WTC11 (cell line): ENCODE results near the gene SRGAP2B.
"Not testable (repeated sequence)": the region's sequence is repeated elsewhere in the genome, so short reads cannot be mapped to it uniquely, and the experiment has no call there.

Source experiments
- CREM ChIP-seq: sonication (generic); formaldehyde crosslinking; IDR thresholded peaks from 2 replicates; pipeline ENCODE4 v1.8.1; 2022; ENCODE audit warnings: mild to moderate bottlenecking, missing genetic modification reagents, moderate library complexity
- CTCF ChIP-seq: fragments of 200-600 bp; IDR thresholded peaks from 2 replicates; pipeline ENCODE4 v1.8.0; 2022; ENCODE audit warnings: antibody characterized with exemption
- E2F5 ChIP-seq: sonication (generic); formaldehyde crosslinking; IDR thresholded peaks from 2 replicates; pipeline ENCODE4 v1.8.1; 2022; ENCODE audit warnings: mild to moderate bottlenecking, moderate library complexity, missing genetic modification reagents
- ELF4 ChIP-seq: sonication (generic); formaldehyde crosslinking; IDR thresholded peaks from 2 replicates; pipeline ENCODE4 v1.8.1; 2022; ENCODE audit warnings: low read depth, mild to moderate bottlenecking, moderate library complexity, missing genetic modification reagents
- ESRRA ChIP-seq: sonication (generic); formaldehyde crosslinking; IDR thresholded peaks from 2 replicates; pipeline ENCODE4 v1.8.1; 2022; ENCODE audit warnings: mild to moderate bottlenecking, missing genetic modification reagents, borderline replicate concordance
- NR1H2 ChIP-seq: sonication (generic); formaldehyde crosslinking; IDR thresholded peaks from 2 replicates; pipeline ENCODE4 v1.9.0; 2021; ENCODE audit warnings: mild to moderate bottlenecking, moderate library complexity, missing genetic modification reagents
- SP1 ChIP-seq: sonication (generic); formaldehyde crosslinking; conservative IDR thresholded peaks from 2 replicates; pipeline ENCODE4 v1.8.1; 2022; ENCODE audit warnings: missing genetic modification reagents
- ZNF138 ChIP-seq: sonication (generic); formaldehyde crosslinking; conservative IDR thresholded peaks from 2 replicates; pipeline ENCODE4 v1.8.1; 2022; ENCODE audit warnings: mild to moderate bottlenecking, moderate library complexity, missing genetic modification reagents
- ZNF512 ChIP-seq: sonication (generic); formaldehyde crosslinking; IDR thresholded peaks from 2 replicates; pipeline ENCODE4 v1.8.1; 2022; ENCODE audit warnings: missing genetic modification reagents, borderline replicate concordance

- TF ChIP-seq CTCF; ZNF512 (CRISPR knock-in tag); CREM; ELF4 (CRISPR knock-in tag); SP1 (CRISPR knock-in tag); E2F5 (CRISPR knock-in tag); ZNF138; ESRRA (CRISPR knock-in tag); NR1H2: not testable (repeated sequence)
These were observed 81.8 kb downstream of the SRGAP2B start for GRCh38 chr1:145013353-145013752.
